Stimulated activated CD4-positive, alpha-beta T cell treated with anti-CD3 and anti-CD28 coated beads, Interleukin-12 subunit alpha, Interleukin-12 subunit beta, amount 100 ng/mL, for 24 hours (primary cell): ENCODE measurements around the gene NTSR1.

Source experiments
- DNase-seq, 2 experiments: peaks; one replicate each; pipeline ENCODE4 v3.0.0-alpha.2; 2020; ENCODE audit warnings: low read depth in 2 of 2

The NTSR1 gene

DNA sequence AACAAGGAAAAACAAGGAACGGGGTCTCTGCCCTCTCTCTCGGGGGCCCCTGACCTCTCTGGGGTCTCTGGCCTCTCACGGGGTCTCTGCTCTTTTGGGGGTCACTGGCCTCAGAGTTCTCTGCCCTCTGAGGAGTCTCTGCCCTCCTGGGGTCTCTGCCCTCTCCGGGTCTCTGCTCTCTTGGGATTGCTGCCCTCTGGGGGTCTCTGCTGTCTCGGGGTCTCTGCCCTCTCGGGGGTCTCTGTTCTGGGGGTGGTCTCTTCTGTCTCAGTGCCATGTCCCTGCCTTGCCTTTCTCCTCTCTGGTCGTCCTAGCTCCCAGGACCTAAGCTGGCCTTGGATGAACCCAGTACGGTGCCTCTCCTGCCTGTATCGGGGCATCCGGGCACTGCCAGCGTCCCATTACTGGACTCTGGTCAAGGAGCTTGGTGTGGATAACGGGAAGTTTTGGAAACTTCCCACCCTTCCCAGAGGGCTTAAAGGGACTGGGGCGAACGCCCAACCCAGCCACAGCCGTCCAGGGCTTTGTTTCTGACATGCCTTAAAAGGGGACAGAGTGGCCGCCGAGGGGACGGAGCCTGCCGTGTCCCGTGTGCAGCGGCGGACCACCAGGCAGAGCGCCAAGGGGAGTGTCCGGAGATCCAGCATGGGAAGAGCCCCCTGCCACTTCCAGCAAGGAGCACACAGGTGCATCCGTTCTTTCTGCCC, 62.9 kb downstream of the NTSR1 start:
- DNase-seq, result no peak

DNA sequence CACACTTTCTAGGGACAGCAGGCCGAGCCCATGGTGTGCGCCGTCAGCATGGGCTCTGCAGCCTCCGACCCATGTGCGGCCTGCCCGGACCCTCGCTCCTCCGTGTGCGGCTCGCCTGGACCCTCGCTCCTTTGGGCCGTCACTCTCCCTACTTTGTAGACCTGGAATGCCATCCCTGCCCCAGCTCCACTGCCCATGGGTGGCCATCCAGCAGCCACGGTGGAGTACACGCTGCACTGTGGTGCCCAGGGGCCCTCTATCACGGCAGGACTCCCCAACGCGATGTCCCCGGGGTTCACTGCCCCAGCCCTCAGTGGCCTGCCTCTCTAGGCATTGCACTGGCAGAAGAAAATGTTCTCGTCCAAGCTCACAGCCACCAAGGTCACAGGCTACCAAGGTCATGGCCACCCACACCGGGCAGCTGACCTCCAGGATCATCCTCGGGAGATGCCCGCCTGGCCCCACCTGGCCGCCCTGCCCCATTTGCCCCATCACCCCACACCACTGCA, 63.5 kb downstream of the NTSR1 start:
- DNase-seq, result no peak

DNA sequence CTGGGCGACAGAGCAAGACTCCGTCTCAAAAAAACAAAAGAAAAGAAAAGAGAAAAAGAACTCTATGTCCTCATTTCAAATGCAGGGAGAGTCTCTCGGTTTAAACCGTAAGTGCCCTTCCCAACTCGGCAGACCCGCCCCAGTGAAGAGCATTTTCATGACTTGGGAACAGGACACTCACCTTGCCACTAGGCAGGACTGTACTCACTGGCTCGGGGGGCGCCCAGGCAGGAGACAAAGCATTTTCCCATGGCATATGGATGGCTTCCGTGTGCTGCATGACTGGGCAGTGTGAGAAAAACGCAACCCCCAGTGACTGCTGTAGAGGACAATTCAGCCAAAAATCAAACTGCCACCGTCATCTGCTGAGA, 64.0 kb downstream of the NTSR1 start:
- DNase-seq, result no peak

DNA sequence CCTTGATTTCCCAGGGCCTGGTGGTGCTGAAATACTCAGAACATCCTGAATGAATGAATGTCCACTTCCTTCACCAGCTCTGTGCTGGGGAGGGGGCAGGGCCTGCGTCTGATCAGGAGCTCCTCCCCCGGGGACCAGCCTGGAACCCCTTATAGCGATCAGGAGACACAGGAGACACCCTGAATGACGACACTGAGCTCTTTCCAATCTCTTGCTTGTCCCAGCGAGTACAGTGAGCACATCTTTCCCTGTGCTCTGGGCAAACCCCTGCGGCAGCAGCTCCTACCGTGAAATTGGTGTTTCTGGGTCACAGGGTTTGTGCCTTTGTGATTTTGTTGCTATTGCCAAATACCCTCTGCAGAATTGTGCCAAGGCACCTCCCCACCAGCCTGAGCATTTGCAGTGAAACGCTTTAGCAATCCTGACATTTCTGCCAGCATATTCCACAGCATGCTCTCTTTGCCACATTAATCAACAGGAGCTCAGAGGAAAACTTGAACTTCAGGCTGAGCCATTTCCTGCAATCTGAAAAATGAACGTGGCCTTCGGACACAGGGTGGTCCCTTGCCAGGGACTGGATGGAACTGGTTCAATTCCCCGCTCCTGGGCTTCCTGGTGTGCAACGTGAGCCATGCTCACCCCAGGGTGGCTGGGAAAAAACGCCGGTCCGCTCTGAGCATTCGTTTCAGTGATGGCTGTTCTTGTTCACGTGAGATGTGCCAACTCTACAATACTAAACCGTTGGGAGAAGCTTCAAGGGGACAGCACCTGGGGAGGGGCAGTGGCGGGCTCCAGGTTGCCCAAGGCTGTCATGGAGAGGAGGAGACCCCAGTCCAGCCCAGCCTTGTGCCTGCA, 64.6 kb downstream of the NTSR1 start:
- no peak for DNase-seq

DNA sequence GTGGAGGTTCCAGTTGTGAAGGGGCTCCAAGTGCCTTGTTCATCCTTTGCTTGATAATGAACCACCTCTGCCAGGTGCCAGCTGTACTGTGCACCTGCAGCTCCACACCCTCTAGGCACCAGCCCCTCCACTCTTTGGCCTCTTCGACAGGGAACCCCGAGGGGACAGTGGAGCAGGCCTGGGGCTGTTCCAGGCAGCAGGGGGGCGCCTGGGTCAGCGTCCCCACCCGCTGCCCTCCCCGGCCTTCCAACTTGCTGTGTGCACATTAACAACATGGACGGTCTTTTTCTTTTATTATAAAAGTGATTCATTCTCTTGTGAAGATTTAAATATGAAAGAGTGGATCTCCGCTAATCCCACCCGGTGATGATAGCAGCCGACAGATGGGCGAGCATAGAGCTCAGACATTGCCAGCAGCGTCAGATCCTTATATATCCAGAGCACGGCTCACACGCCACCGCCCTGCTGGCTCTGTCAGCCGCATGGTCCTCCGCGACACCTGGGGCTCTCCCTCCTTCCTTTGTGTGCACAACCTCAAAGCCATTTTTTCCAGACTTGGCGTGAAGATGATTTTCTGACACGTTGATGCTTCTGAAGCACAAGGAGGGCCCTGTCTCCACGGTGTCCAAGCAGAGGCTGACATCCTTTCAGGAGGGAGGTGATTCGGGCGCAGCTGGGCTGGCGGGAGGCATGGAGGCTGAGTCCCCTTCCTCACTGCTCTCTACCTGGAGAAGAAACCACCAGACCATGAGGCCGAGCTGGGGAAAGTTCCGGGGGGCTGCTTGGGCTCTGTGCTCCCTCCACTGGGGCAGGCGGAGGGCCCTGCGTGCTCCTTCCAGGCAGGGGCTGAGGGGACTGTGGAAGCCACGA, 65.4 kb downstream of the NTSR1 start:
- DNase-seq, result no peak

DNA sequence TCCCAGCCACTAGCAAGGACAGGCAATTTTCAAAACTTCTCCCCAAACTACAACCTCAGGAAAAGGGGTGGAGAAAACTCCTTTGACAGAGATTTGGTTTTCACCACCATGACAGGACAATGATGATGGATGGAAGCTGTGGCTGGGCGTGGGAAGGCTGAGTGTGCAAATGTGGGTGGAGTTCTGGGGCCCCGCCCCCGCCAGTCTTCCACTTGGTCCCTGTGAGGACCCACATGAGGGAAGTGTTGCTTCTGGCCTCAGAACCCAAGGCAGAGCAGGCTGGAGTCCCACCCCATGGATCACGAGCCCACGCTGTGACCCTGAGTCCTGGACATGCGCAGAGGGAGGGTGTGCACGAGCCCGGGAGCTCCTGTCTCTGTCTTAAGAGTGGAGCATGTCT, 66.1 kb downstream of the NTSR1 start:
- no peak for DNase-seq

DNA sequence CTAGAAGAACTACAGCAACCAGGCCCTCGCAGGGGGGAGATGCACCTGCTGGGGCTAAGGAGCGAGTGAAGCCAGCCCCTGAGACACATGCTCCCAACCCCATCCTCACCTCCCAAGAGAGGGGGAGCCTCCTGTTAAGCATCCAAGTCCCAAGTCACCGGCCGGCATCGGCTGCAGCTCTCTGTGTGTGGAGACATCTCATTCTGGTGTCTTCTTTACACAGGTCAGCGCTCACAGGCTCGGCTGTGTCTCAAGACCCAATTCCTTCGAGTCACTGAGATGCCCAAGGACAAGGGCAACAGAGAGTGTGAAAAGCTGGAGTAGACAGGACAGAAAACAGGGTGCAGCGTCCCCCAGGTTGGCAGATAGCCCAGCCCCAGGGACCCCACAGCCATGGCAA, 66.6 kb downstream of the NTSR1 start:
- no peak for DNase-seq

DNA sequence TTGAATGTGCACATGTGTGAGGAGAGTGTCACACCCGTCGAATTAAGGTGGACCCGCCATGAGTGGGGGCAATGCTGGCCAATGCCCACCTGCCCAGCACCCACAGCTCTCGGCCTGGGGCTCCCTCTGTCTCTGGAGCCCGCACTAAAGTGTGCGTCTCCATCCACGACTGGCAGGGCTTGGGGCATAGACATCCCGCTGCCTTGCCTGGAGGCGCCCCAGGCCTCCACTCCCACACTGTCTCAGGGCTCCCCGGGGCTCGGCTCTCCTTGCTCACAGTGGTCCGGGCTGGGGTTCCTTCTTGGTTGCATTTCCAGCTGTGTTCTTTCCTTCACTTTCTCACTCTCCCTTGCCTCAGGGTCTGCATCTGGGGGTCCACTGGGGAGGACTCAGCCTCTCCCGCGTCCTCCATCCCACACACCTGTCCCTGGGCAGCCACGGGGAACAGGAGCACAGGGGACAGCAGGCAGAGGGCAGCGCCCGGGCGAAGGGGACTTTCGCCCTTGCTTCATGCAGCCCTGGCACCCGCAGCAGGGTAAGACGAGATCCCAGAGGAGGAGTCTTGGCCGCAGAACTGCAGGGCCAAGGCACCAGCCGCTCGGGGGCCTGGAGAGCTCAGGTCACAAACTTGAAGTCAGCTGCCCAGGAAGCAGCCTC, 67.5 kb downstream of the NTSR1 start:
- no peak for DNase-seq

DNA sequence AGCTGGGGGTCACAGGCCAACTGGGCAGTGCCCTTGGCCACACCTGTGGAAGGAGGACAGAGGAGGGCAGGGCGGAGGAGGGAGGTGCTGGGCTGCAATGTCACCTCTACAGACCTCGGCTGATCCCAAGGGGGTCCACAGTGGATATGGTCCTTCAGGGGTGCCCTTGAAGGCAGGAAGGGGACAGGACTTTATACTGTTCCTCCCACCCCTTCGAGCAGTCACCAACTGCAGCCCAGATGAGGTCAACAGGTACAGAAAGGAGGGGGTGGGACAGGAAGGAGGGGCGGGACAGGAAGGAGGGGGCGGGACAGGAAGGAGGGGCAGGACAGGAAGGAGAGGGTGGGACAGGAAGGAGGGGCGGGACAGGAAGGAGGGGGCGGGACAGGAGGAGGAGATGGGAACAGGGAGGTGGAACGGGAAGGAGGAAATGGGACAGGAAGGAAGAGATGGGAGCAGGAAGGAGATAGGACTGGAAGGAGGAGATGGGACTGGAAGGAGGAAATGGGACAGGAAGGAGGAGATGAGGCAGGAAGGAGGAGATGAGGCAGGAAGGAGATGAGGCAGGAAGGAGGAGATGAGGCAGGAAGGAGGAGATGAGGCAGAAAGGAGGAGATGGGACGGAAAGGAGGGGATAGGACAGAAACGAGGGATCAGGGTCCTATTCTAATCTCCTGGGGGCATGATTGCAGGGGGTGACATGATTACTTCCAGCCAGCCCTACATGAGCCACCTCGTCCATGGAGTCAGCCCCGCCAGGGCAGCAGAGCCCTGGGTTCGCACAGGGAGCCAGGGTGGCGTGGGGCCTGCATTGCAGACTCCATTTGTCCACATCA, 68.3 kb downstream of the NTSR1 start:
- peak; percentile 27 to 61 for DNase-seq

DNA sequence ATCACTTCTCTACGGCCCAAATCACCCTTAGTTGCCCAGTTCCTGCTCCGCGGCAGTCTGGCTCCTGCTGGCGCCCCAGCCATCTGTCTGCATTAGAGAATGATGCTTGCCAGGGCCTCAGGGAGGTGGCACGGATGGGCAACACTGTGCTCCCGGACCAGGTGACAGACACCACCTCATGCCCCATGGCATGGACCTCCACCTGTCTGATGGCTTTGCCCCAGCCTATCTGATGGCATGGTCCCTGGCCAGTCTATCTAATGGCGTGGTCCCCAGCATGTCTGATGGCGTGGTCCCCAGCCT, 68.8 kb downstream of the NTSR1 start:
- no peak for DNase-seq

DNA sequence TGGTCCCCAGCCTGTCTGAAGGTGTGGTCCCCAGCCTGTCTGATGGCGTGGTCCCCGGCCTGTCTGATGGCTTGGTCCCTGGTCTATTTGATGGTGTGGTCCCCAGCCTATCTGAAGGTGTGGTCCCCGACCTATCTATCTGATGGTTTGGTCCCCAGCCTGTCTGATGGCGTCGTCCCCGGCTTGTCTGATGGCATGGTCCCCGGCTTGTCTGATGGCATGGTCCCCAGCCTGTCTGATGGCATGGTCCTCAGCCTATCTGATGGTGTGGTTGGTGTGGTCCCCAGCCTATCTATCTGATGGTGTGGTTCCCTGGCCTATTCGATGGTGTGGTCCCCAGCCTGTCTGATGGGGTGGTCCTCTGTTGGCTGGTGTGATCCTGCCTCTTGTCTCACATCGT, 69.4 kb downstream of the NTSR1 start:
- DNase-seq, result no peak

DNA sequence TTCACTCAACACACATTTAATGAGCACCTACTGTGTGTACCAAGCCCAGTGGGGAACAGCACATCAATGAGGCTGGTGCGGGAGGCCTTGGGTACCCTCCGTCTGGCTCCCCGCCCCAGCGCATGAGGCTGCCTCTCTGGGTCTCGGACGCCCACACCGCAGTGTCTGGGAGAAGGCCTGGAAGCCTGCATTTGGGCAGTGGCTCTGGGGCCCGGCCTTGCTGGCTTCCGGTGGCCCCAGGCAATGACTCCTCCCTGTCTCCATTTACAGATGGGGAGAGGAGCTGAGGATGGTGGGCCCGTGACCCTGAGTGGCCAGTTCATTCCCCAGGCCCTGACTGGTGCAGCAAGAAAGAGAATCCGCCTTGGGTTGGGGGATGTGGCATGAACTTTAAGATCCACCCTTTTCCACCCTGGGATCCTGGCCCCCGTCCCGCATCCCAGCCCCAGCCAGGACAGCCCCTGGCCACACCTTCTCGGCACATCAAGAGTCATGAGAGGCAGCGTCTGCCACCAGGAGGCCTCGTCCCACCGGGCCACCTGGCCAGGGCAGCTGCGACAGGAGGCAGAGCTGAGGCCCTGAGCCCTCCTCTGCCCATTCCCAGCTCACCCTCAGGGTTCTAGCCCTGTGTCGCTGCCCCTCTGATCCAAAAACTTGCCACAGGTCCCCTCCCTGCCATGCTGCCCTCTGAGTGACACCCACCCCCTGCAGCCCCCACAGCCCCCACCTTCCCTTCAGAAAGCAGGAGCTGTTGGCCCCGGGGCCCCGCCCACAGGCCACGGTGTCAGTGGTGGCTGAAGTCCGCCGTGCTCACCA, 70.2 kb downstream of the NTSR1 start:
- no peak for DNase-seq

DNA sequence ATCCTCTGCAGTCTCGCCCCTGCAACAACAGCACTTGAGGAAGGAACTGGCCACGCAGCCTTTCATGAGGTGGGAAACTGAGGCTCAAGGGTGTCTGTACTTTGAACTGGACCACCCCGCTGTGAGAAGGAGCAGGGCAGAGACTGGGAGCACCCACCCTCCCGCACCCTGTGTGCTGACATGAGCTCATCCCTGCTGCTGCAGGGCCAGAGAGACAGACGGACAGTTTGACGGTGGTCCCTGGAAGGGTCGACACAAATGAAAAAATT, 70.7 kb downstream of the NTSR1 start:
- no peak for DNase-seq

DNA sequence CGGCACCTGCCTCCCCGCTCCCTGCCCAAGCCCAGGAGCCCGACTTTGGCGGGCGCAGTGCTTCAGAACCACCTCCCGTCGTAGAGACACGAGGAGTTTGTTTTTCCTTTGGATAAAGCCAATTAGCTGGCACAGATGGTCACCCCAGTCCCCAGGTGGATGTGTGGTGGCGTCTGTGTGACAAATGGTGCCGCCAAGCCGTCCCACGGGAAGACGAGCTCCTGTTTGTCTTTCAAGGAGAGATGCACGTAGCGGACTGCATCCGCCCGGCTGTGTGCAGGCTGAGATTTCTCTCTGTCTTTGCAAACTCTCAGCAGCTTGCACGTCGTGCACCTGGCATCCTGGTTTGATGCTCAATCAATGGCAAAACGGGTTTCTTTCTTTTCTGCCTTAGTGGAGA, 71.6 kb downstream of the NTSR1 start:
- no peak for DNase-seq

DNA sequence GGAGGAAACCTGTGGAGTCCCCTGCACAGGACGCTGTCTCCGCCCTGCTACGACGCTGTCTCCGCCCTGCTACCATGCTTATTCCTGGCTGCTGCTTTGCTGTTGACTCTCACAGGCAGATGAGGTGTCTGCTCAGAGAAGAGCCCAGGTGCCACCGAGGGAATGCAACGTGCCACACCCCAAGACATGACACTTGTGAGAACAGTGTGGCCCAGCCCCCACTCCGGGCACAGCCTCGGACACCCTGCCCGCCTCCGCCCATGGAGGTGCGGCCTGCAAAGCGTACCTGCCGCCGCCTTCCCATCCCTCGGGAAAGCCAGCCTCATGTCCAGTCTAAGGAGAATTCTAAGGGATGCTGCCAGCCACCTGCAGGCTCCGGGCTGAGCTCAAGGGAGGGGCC, 72.1 kb downstream of the NTSR1 start:
- no peak for DNase-seq

DNA sequence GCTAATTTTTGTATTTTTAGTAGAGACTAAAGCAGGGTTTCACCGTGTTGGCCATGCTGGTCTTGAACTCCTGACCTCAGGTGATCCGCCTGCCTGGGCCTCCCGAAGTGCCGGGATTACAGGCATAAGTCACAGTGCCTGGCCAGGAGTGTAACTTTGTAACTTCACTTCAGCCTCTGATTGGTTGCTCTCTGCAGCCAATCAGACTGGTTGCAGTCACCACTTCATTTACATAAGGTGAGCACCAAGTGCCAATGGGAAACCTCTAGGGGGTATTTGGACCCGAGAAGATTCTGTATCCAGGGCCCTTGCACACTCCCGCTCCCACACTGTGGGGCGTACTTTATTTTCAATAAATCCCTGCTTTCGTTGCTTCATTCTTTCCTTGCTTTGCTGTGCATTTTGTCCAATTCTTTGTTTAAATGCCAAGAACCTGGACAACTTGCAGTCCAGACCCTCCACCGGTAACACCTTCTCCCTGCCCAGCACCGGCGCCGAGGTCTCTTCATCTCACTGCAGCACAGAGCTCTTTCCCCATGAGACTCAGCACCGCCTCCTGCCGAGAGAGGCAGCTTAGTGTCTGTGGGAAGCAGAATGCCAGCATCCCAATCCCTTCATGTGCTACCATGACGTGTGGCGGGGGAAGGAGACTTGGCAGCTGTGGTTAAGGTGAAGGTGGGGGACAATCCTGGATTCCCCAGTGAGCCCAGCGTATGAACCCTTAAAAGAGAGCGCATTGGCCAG, 73.7 kb downstream of the NTSR1 start:
- DNase-seq, result no peak

DNA sequence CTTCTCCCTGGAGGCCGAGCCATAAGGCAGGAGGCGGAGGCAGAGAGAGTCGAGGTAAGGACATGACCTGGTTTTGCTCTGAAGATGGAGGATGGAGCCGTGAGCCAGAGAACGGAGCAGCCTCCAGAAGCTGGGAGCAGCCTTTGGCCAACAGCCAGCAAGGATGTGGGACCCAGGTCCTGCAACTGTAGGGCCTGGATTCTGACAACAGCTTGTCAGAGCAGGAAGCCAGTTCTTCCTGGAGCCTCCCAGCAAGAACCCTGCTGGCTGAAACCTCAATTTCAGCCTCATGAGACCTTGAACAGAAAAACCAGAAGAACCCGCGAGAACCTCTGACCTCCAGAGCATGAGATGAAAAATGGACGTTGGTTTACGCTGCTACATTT, 74.2 kb downstream of the NTSR1 start:
- no peak for DNase-seq

DNA sequence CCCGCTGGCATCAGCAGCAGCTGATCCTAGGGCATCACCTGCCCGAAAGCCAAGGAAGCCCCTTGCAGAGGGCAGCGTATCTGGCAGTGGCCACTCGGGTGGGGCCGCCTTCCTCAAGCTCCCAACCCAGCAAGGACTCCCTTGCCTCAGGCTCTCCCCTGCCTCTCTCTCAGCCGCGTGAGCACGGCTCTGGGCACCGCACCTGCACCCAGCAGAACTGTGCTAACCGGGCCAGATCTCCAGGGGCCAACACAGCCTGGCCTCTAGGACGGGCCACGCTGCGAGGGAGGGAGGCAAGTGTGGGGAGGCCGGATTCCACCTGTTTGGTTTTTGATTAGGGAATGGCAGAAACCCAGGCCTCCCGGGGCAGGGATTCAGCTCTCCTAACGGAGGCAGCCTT, 75.9 kb downstream of the NTSR1 start:
- DNase-seq, result no peak

DNA sequence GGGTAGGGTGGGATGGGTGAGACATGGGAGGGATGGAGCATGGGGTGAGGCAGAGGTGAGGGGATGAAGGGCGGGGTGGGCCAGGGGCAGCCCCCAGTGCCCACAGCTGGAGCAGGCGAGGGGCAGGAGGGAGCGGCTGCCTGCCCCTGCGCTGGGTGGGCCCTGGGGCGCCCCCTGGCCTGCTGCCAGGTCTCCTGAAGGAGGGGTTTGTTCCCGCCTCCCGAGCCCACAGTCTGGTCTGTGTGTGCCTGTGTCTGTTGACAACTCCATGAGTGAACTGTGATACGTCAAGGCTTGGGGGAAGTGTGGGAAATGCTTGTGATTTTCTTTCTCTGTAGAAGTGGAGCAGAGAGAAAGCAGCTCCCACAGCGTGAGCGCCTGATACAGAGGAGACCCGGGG, 76.8 kb downstream of the NTSR1 start:
- DNase-seq, result no peak

DNA sequence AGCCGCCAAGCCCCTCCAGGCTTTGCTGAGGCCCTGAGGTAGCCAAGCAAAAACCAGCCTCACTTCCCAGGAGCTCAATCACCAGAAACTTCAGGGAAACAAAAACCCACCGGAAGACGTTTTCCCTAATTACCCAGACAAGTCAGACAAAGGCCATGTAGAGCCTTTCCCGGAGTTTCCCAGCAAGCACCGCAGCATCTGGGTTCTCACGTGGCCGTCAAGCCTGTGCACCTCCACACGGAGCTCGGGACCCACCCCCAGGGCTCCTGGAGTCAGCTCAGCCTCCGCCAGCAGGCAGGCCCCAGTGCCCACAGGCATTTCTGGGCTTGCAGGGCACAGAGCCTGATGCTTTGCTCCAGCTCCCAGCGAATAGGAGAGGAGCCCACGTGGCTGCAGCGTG, 77.5 kb downstream of the NTSR1 start:
- no peak for DNase-seq
